Hematopoietic multipotent progenitor cell treated with erythropoietin and hydrocortisone succinate and interleukin-3 and kit ligand, for 15 days (in vitro differentiated cells): ENCODE results near the gene HMBS.
"Not testable (repeated sequence)": the region's sequence is repeated elsewhere in the genome, so short reads cannot be mapped to it uniquely, and the experiment has no call there.

Experiments used
- DNase-seq: peaks from one replicate; pipeline ENCODE4 v3.0.0-alpha.2; 2015; ENCODE audit warnings: low spot score

Gene HMBS

GRCh38 chr11:119084663-119085436 is at the start of gene HMBS:
Gene HMBS (plus strand): TSS chr11:119084881. CDS start chr11:119085034, 153 bp downstream.
- DNase-seq, result peak; percentile 95

DNA sequence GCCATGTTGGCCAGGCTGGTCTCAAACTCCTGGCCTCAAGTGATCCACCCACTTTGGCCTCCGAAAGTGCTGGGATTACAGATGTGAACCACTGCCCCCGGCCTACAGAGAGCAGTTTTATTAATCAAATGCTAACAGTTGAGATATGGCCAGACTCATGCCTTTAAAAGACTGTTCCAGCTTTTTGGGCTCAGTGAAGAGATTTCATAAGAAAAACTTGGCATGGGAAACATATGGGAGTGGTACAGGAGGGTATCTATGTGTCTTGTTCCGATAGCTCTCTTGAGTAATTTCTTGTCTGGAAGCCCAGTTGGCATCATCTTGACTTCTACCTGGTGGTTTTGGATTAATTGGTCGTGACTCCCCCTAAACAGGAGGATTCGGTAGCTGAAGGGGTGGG is 45.8 kb upstream of the HMBS start:
- DNase-seq, result no peak

DNA sequence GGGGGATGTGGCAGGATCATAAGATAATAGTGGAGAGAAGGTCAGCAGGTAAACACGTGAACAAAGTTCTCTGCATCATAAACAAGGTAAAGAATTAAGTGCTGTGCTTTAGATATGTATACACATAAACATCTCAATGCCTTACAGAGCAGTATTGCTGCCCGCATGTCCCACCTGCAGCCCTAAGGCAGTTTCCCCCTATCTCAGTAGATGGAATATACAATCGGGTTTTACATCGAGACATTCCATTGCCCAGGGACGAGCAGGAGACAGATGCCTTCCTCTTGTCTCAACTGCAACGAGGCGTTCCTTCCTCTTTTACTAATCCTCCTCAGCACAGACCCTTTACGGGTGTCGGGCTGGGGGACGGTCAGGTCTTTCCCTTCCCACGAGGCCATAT is 45.2 kb upstream of the HMBS start:
- not testable (repeated sequence) for DNase-seq

DNA sequence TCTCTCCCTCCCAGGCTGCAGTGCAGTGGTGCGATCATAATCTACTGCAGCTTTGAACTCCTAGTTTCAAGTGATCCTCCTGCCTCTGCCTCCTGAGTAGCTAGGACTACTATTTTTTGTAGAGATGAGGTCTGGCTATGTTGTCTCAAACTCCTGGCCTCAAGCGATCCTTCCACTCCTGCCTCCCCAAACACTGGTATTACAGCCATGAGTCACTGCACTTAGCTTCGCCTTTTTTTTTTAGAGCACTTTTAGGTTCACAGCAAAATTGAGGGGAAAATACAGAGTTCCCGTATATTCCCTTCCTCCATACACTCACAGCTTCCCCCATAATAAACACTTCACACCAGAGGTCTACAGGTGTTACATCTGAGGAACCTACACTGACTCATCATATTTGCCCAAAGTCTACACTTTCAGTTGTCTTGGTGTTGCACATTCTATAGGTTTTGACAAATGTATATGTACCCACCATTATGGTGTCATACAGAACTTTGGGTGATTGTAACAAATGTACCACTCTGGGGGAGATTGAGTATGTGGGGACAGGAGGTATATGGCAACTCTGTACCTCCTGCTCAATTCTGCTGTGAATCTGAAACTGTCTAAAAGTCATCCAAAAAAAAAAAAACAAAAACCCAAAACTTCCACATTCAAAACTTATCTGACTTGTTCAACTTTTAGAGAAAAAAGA is 42.7 kb upstream of the HMBS start:
- no peak for DNase-seq

DNA sequence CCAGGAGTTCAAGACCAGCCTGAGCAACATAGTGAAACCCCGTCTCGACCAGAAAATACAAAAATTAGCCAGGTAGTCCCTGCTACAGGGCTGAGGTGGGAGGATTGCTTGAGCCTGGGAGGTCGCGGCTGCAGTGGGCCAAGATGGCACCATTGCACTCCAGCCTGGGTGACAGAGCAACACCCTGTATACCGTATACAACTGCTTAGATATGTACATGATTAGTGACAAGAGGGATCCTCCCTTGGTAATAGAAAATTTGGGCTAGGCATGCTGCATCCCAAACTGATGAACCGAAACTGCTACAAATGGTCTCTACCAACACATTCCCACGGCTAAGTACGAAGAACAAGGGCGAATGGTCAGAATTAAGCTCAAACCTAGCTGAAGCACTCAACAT is 41.8 kb upstream of the HMBS start:
- DNase-seq, result no peak

GRCh38 chr11:119044708-119045107 is 40.0 kb upstream of the HMBS start:
- no peak for DNase-seq

DNA sequence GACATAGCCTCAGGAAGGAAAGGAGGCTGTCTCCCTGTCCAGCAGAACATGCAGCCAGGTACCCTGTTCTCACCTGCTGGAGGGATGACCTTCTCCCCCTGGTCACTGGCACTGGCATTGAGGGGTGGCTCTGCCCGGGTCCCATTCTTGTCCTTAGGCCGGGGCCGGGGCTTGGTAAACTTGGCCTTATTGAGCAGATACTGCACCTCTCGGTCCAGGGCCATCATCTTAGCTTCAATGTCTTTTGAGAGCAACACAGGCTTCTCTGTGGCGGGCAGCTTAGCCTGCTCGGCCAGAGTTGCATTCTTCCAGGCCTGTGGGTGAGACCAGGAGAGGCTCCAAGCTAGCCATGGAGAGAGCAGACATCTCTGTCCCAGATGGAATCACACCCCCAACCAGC is 38.2 kb upstream of the HMBS start:
- DNase-seq, result no peak

DNA sequence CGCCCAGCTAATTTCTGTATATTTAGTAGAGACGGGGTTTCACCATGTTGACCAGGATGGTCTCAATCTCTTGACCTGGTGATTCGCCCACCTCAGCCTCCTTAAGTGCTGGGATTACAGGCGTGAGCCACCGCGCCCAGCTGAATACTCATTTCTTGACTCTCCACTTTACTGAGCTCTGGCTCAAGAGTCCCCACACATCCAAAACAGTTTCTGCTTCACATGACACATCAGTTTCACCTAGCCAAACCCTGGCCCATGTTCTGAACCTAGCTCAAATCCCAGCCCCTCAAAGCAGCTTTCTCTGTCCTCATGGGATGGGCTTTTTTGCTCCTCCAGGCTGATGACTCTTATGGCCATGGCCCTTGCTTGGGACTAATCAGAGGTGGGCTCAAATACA is 37.5 kb upstream of the HMBS start:
- DNase-seq, result no peak

DNA sequence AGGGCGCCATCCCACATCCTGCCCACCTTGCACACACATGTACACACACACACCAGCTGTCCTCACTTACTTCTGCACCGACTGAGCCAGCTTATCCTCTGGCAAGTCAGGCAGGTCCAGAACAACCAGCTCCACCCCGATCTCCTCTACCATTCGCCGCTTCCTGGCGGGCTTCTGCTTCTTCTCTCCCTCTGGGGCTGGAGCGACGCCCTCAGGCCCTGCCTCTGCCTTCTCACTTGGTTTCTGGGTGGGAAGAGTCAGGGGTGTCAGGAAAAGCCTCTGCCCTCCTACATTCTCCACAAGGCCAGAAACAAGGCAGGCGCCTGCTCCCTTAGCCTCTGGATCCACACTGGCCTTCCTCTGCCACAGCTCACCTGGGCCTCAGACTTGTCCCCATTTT is 36.0 kb upstream of the HMBS start:
- DNase-seq, result no peak

- no peak for DNase-seq
Measured at GRCh38 chr11:119049081-119049480, 35.6 kb upstream of the HMBS start.

DNA sequence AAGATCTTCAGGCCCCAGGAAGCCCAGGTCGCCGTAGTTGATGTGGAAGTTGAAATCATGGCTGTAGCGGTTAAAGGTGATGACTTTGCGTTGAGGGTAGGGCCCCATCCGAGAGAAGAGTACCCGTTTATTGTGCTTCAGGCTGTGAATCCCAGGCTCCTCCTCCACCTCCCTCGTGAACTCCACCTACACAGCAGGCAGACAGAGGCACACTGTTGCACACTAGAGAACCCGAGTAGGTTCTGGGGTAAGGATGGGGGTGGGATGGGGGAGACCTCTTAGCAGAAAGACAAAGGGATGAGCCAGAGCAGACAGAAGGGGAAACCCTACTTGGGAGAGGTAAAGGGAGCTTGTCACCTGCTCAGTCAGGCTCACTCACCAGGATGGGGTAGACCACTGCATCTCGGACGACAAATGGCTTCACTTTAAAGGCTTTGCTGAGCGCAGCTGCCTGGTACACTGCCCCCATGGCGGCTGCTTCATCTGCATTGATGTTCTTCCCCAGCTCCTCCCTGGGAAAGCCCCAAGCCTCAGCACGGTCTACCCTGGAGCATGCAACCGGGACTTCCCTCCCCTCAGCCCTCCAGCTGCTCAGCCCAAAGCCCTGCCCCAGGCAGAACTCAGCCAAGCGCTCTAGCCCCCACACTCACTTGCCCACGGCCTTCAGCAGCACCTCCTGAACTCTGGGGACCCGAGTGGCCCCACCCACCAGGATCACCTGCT is 33.1 kb upstream of the HMBS start:
- DNase-seq, result no peak

DNA sequence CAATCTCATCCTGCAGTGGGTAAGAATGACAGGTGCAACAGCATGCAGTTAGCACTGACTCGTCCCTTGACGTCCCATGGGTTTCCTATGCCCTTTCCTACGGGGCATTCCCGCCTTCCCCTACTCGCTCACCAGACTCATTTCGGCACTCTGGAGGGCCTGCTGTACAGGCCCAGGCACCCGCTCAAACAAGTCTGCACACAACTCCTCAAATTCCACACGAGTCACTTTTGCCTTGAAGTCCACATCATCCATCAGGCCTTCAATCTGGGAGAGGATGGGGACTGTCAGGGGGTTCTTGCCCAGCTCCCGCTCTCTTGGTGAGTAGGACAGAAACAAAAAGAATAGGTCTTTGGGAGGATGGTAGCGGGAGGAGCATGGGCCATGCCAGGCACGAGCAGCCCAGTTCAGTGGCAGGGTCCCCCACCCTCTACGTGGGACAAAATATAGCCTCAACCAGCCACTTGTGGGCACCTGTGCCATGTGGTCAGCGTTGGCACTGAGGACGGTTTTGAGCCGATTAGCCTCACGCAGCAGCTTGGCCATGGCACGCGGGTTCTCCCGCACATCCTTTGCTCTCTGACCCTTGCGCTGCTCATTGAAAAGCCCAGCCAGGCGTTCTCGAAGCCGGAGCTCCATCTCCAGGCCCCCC is 32.4 kb upstream of the HMBS start:
- DNase-seq, result no peak

GRCh38 chr11:119054418-119054817 is 30.3 kb upstream of the HMBS start:
- DNase-seq, result no peak

DNA sequence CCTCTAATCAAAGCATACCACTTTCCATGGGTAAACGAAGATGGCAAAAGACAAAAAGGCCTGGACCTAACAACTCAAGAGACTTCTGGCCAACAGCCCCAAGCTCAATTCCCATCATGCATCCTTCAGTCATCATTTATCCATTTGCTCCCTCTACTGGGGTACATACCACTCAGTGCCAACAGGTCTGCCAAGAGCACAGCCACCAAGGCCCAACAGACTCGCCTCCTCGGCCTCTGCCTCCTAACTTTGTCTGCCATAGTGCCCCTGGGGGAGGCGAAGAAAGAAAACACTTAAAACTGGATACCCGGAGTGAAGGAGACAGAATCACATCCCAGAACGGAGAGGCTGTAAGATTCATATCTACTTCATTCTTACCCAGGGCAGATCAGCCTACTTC is 28.8 kb upstream of the HMBS start:
- peak; percentile 52 for DNase-seq

DNA sequence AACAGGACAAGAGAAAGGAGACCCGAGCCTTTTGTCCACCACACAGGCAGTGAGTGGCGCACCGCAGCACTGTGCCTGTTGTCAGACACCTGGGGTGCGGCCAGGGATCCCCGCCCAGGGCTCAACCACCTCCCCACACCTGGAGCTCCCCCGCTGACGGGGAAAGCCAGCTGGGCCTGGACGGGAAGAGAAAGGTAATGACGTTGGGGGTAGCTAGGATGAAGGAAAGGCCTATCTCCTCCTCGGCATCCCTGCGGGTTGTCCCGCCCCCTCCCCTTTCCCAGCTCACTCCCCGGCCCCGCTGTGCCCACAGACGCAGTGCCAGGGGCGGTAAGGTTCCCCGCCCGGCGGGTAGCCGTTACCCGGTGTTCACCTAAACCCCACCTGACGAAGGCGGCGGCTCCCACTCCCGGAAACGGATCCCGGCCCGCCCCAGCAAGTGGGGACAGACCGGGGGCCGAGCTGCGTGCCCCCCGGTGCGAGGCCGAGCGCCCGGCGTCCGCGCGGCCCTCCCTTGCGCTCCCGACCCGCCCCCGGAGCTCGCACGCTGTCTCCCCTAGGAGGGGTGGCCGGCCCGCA is 28.2 kb upstream of the HMBS start:
- DNase-seq, result no peak

- peak; percentile 98 for DNase-seq
Measured at GRCh38 chr11:119057000-119057769, 27.5 kb upstream of the HMBS start, which contains the start of gene HYOU1. Gene HYOU1 (minus strand): TSS chr11:119057205. CDS start chr11:119056160, 1,045 bp downstream.

- DNase-seq, result not testable (repeated sequence)
Measured at GRCh38 chr11:119059128-119059527, 25.6 kb upstream of the HMBS start.

DNA sequence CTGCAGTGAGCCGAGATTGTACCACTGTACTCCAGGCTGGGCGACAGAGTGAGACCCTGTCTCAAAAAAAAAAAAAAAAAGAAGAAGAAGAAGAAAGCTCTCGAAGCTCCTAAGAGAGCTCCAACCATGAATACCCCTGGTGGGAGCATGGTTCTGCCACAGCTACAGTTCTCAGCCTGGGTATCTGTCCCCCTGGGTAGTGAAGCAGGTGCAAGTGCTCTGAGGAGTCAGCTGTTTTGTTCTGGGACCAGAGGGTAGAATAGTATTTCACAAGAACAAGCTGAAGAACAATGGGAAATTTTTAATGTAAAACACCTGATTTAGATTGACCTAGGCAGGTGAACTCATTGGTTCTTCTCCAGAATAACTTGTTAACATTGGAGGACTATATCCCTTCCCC is 23.4 kb upstream of the HMBS start:
- no peak for DNase-seq

DNA sequence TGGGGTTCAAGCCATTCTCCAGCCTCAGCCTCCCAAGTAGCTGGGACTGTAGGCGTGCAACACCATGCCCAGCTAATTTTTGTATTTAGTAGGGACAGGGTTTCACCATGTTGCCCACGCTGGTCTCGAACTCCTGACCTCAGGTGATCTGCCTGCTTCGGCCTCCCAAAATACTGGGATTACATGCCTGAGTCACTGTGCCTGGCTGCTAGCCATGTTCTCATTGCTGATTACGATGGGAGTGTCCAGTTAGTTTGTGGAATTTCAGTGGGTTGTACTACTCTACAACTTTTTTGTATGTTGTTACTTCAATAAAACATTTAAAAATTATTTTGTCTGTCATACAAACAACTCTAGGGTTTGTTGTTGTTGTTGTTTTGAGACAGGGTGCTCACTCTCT is 21.9 kb upstream of the HMBS start:
- peak; percentile 84 for DNase-seq

- peak; percentile 82 for DNase-seq
Measured at GRCh38 chr11:119065369-119065768, 19.3 kb upstream of the HMBS start.
